OCI-LY1 (cell line): ENCODE results near the gene NCSTN.

Source experiments
- H2AFZ ChIP-seq: fragments of 200-600 bp; sonication (generic), shearing (Covaris generic); 2 replicates; pipeline ENCODE4 v1.6.0; 2014; ENCODE audit warnings: antibody characterized with exemption, mild to moderate bottlenecking, low read length
- H3F3A ChIP-seq: fragments of 200-600 bp; sonication (generic), shearing (Covaris generic); 2 replicates; pipeline ENCODE4 v1.6.0; 2014; ENCODE audit warnings: mild to moderate bottlenecking, antibody characterized with exemption, low read length, moderate library complexity; ENCODE audit not compliant: insufficient read depth
- H3K27ac ChIP-seq: fragments of 200-600 bp; sonication (generic); 2 replicates; pipeline ENCODE4 v1.5.1; 2014; ENCODE audit warnings: low read length, mixed run types, mild to moderate bottlenecking, low read depth; ENCODE audit not compliant: poor library complexity, severe bottlenecking
- H3K27me3 ChIP-seq: fragments of 200-600 bp; sonication (generic); 2 replicates; pipeline ENCODE4 v1.6.0; 2014; ENCODE audit warnings: antibody characterized with exemption, mild to moderate bottlenecking, low read length, moderate library complexity; ENCODE audit not compliant: insufficient read depth
- H3K36me3 ChIP-seq: fragments of 200-600 bp; sonication (generic); 2 replicates; pipeline ENCODE4 v1.6.1; 2014; ENCODE audit warnings: mild to moderate bottlenecking, antibody characterized with exemption, low read length, moderate library complexity, mixed read lengths; ENCODE audit not compliant: insufficient read depth
- H3K4me1 ChIP-seq: fragments of 200-600 bp; sonication (generic); 2 replicates; pipeline ENCODE4 v1.5.1; 2014; ENCODE audit warnings: mild to moderate bottlenecking, low read length, moderate library complexity; ENCODE audit not compliant: insufficient read depth, severe bottlenecking
- H3K4me2 ChIP-seq: fragments of 200-600 bp; sonication (generic), shearing (Covaris generic); 2 replicates; pipeline ENCODE4 v1.6.1; 2014; ENCODE audit warnings: low read length
- H3K4me3 ChIP-seq: fragments of 200-600 bp; sonication (generic); 2 replicates; pipeline ENCODE4 v1.5.1; 2014; ENCODE audit warnings: low read length, low read depth, mild to moderate bottlenecking, mixed read lengths; ENCODE audit not compliant: poor library complexity, severe bottlenecking
- H3K79me2 ChIP-seq: fragments of 200-600 bp; shearing (Covaris generic); 2 replicates; pipeline ENCODE4 v1.6.1; 2016; ENCODE audit warnings: mixed run types, low read length, mixed read lengths; ENCODE audit not compliant: insufficient read depth
- H3K9ac ChIP-seq: fragments of 200-600 bp; sonication (generic), shearing (Covaris generic); 2 replicates; pipeline ENCODE4 v1.6.1; 2014; ENCODE audit warnings: mild to moderate bottlenecking, low read length, mixed read lengths
- H3K9me2 ChIP-seq: fragments of 200-600 bp; sonication (generic), shearing (Covaris generic); 2 replicates; pipeline ENCODE4 v1.6.1; 2014; ENCODE audit warnings: low read depth, mild to moderate bottlenecking, low read length, mixed read lengths
- H3K9me3 ChIP-seq: fragments of 200-600 bp; shearing (Covaris generic); 2 replicates; pipeline ENCODE4 v1.6.1; 2014; ENCODE audit warnings: low read length, mixed read lengths
- H4K20me1 ChIP-seq: fragments of 200-600 bp; sonication (generic), shearing (Covaris generic); 2 replicates; pipeline ENCODE4 v1.6.0; 2016; ENCODE audit warnings: mild to moderate bottlenecking, low read length; ENCODE audit not compliant: insufficient read depth
- EZH2 ChIP-seq: fragments of 200-600 bp; sonication (generic), shearing (Covaris generic); IDR thresholded peaks from 2 replicates; pipeline ENCODE4 v1.8.0; 2017; ENCODE audit warnings: borderline replicate concordance, mixed run types, mild to moderate bottlenecking, antibody characterized with exemption, low read length, moderate library complexity, mixed read lengths
- TF ChIP-seq, protein P1 (sequence below): fragments of 200-600 bp; sonication (generic), shearing (Covaris generic); IDR thresholded peaks from 2 replicates; pipeline ENCODE4 v1.5.1; 2017; ENCODE audit warnings: mild to moderate bottlenecking, antibody characterized with exemption, low read length, moderate library complexity, mixed read lengths

NCSTN gene

DNA sequence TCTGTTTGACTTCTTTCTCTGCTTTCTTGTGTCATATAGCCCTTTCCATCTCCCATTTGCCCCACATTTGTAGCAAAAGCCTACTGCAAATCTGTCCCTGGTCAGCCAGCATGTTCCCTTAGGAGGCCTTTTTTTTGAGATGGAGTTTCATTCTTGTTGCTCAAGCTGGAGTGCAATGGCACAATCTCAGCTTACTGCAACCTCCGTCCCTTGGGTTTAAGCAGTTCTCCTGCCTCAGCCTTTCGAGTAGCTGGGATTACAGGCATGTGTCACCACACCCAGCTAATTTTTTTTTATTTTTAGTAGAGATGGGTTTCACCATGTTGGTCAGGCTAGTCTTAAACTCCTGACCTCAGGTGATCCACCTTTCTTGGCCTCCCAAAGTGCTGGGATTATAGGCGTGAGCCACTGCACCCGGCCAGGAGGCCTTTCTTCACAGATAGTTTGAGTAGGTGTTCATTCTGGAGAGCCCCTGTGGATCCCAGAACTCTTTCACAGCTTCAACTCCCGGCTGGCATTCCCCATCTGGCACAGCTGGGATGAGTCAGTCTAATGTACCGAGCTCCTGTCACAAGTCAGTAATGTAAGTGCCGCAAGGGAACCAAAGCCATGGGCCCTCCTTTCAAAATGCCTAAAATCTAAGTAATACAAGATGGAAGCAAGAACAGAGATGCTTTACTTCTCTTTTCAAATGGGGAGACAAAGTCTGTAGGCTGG, 14.3 kb downstream of the NCSTN start:
- Histone ChIP-seq H4K20me1 (no peaks in the 10 kb centered on the region), H2AFZ (no peak overlapping the region), H3K27me3 (no peaks in the 10 kb centered on the region), H3K4me2 (no peak overlapping the region), H3K36me3 (peaks cover 85% of the 10 kb centered on the region), H3F3A (no peaks in the 10 kb centered on the region), H3K9me2 (no peaks in the 10 kb centered on the region), H3K79me2 (no peaks in the 10 kb centered on the region), H3K4me1 (no peaks in the 10 kb centered on the region), H3K9me3 (no peaks in the 10 kb centered on the region), H3K4me3 (no peak overlapping the region), H3K9ac (no peak overlapping the region), H3K27ac (no peak overlapping the region)
- TF ChIP-seq EZH2, result no peak
- TF ChIP-seq, protein P1, sequence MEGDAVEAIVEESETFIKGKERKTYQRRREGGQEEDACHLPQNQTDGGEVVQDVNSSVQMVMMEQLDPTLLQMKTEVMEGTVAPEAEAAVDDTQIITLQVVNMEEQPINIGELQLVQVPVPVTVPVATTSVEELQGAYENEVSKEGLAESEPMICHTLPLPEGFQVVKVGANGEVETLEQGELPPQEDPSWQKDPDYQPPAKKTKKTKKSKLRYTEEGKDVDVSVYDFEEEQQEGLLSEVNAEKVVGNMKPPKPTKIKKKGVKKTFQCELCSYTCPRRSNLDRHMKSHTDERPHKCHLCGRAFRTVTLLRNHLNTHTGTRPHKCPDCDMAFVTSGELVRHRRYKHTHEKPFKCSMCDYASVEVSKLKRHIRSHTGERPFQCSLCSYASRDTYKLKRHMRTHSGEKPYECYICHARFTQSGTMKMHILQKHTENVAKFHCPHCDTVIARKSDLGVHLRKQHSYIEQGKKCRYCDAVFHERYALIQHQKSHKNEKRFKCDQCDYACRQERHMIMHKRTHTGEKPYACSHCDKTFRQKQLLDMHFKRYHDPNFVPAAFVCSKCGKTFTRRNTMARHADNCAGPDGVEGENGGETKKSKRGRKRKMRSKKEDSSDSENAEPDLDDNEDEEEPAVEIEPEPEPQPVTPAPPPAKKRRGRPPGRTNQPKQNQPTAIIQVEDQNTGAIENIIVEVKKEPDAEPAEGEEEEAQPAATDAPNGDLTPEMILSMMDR, result no peak

DNA sequence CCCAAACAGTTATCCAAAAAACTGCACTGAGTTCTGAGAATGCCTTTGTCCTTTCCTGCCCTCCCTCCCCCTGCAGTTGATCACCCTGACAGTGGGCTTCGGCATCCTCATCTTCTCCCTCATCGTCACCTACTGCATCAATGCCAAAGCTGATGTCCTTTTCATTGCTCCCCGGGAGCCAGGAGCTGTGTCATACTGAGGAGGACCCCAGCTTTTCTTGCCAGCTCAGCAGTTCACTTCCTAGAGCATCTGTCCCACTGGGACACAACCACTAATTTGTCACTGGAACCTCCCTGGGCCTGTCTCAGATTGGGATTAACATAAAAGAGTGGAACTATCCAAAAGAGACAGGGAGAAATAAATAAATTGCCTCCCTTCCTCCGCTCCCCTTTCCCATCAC, 14.9 kb downstream of the NCSTN start:
- TF ChIP-seq EZH2, result no peak
- TF ChIP-seq, protein P1, result no peak
- peaks cover 79% of the 10 kb centered on the region for H3K36me3 ChIP-seq
- H3K4me2 ChIP-seq, result no peak overlapping the region
- no peaks in the 10 kb centered on the region for H3K4me1 ChIP-seq
- H3K9ac ChIP-seq, result no peak overlapping the region
- H3K9me2 ChIP-seq, result no peaks in the 10 kb centered on the region
- H3K27me3 ChIP-seq, result no peaks in the 10 kb centered on the region
- H3K79me2 ChIP-seq, result no peaks in the 10 kb centered on the region
- H3F3A ChIP-seq, result no peaks in the 10 kb centered on the region
- H3K27ac ChIP-seq, result no peak overlapping the region
- H4K20me1 ChIP-seq, result no peaks in the 10 kb centered on the region
- no peak overlapping the region for H3K4me3 ChIP-seq
- no peaks in the 10 kb centered on the region for H3K9me3 ChIP-seq
- H2AFZ ChIP-seq, result no peak overlapping the region

DNA sequence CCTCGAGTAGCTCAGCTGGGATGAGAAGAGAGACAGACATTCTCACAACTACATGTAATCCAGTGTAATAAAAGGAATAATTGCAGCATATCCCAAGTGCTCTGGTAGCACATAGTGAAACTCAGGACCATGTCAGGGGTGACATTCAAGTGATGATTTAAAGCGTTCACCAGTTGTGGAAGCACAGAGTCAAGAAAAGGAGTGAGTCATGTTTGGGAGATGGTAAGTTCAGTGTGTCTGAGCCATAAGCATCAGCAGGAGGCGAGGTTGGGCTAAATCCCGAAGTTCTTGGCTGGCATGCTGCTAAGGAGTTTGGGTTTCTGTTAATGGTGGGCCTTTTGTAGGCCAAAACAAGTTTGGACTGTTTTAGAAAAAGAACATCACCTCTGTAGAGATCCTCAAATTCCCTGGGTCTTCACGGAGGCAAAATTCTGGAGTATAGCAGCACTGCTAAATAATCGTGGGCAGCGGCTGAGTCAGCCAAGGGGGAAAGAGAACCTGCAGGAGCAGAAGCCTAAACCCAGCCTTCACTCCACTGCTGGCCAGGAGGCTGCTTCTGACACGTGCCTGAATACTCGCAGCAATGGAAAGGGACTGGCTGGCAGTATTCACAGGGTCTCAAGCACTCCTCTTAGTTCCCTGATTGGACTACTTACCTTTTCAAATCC, 16.5 kb downstream of the NCSTN start:
- no peaks in the 10 kb centered on the region for H3K27me3 ChIP-seq
- H3K27ac ChIP-seq, result no peak overlapping the region
- H3K9ac ChIP-seq, result no peak overlapping the region
- no peak overlapping the region for H3K4me3 ChIP-seq
- TF ChIP-seq, protein P1, result no peak
- no peak for TF ChIP-seq EZH2
- no peaks in the 10 kb centered on the region for H3K9me2 ChIP-seq
- no peaks in the 10 kb centered on the region for H4K20me1 ChIP-seq
- no peak overlapping the region for H3K4me2 ChIP-seq
- peaks cover 62% of the 10 kb centered on the region for H3K36me3 ChIP-seq
- no peaks in the 10 kb centered on the region for H3F3A ChIP-seq
- H3K4me1 ChIP-seq, result no peaks in the 10 kb centered on the region
- no peaks in the 10 kb centered on the region for H3K9me3 ChIP-seq
- H3K79me2 ChIP-seq, result no peaks in the 10 kb centered on the region
- H2AFZ ChIP-seq, result no peak overlapping the region
